MM.1S (cell line): ENCODE results near the gene HADHB.

ENCODE experiments used
- EZH2phosphoT487 ChIP-seq: fragments of 300-600 bp; sonication (generic); IDR thresholded peaks from 2 replicates; pipeline ENCODE4 v1.6.1; 2018; ENCODE audit warnings: antibody characterized with exemption, low read length
- TF ChIP-seq, protein P1 (sequence below): fragments of 300-600 bp; sonication (generic); IDR thresholded peaks from 2 replicates; pipeline ENCODE4 v1.5.1; 2016; ENCODE audit warnings: antibody characterized with exemption, low read length, mixed read lengths

DNA sequence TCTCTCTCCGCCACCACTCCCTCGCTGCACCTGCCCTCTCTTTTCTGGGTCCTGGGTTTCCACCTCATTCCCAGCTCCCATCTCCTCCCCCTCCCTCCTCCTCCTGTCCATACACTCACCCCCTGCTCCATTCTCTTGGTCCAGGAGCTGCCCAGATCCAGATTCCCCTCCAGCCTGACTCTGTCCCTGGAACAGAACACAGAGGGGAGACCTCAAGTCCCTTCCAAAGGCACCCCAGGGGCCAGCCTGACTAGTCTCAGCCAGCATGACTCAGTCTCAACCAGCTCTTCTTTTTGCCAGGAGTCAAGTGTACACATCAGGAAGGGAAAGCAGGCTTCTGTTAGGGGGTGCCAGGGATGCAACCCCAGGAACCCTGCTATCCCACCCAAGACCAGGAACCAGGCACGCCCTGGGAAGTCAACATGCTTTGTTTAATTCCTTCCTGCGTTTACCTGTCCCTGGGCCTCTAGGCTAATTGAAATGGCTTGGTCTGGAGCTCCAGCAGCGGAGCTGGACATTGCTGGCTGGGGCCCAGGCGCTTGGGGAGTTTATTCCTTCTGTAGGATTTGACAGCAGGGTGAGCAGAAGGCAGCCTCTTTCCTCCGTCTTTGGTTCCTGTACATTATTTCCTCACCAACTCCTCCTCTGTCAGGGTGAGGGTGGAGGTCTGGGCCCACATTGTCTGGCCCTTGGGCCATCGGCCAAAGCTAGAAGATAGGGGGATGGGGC, 72.8 kb downstream of the HADHB start:
- TF ChIP-seq, protein P1, sequence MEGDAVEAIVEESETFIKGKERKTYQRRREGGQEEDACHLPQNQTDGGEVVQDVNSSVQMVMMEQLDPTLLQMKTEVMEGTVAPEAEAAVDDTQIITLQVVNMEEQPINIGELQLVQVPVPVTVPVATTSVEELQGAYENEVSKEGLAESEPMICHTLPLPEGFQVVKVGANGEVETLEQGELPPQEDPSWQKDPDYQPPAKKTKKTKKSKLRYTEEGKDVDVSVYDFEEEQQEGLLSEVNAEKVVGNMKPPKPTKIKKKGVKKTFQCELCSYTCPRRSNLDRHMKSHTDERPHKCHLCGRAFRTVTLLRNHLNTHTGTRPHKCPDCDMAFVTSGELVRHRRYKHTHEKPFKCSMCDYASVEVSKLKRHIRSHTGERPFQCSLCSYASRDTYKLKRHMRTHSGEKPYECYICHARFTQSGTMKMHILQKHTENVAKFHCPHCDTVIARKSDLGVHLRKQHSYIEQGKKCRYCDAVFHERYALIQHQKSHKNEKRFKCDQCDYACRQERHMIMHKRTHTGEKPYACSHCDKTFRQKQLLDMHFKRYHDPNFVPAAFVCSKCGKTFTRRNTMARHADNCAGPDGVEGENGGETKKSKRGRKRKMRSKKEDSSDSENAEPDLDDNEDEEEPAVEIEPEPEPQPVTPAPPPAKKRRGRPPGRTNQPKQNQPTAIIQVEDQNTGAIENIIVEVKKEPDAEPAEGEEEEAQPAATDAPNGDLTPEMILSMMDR = no peak
- TF ChIP-seq EZH2phosphoT487 = no peak
